Parathyroid adenoma (tissue), 2 donors: ENCODE data around the gene CDC42BPA.

ENCODE experiments used
- H2AFZ ChIP-seq: fragments of 300-600 bp; sonication (generic); one replicate; pipeline ENCODE4 v1.7.0; 2017; ENCODE audit warnings: antibody characterized with exemption, mild to moderate bottlenecking
- H3K27ac ChIP-seq: fragments of 300-600 bp; sonication (generic); one replicate; pipeline ENCODE4 v1.7.0; 2017
- H3K27me3 ChIP-seq: fragments of 300-600 bp; sonication (generic); one replicate; pipeline ENCODE4 v1.7.0; 2017; ENCODE audit warnings: low read length; ENCODE audit not compliant: control insufficient read depth, insufficient read depth
- H3K36me3 ChIP-seq: fragments of 300-600 bp; sonication (generic); one replicate; pipeline ENCODE4 v1.7.0; 2017; ENCODE audit warnings: low read length; ENCODE audit not compliant: control insufficient read depth, insufficient read depth
- H3K4me1 ChIP-seq: fragments of 300-600 bp; sonication (generic); one replicate; pipeline ENCODE4 v1.7.0; 2017; ENCODE audit warnings: control low read depth
- H3K4me2 ChIP-seq: fragments of 300-600 bp; sonication (generic); one replicate; pipeline ENCODE4 v1.7.0; 2017; ENCODE audit warnings: low read length
- H3K4me3 ChIP-seq: fragments of 300-600 bp; sonication (generic); one replicate; pipeline ENCODE4 v1.7.0; 2017; ENCODE audit warnings: low read depth, low read length
- H3K79me2 ChIP-seq: fragments of 300-600 bp; sonication (generic); one replicate; pipeline ENCODE4 v1.7.0; 2017; ENCODE audit warnings: control low read depth
- H3K9ac ChIP-seq: fragments of 300-600 bp; sonication (generic); one replicate; pipeline ENCODE4 v1.7.0; 2017; ENCODE audit warnings: mild to moderate bottlenecking
- H3K9me3 ChIP-seq: fragments of 300-600 bp; sonication (generic); one replicate; pipeline ENCODE4 v1.7.0; 2017; ENCODE audit warnings: low read length; ENCODE audit not compliant: control insufficient read depth
- CTCF ChIP-seq: fragments of 300-600 bp; sonication (generic); IDR thresholded peaks from one replicate; pipeline ENCODE4 v1.7.0; 2017; ENCODE audit warnings: antibody characterized with exemption, mild to moderate bottlenecking
- donor health status: primary hyperparathyroidism.

CDC42BPA gene

GRCh38 chr1:227197064-227197463 lies 121.2 kb downstream of the CDC42BPA start:
- Histone ChIP-seq H3K4me2 (no peak overlapping the region), H3K79me2 (no peaks in the 10 kb centered on the region), H3K27me3 (no peaks in the 10 kb centered on the region), H2AFZ (no peak overlapping the region), H3K27ac (no peak overlapping the region), H3K9me3 (no peaks in the 10 kb centered on the region), H3K9ac (no peak overlapping the region), H3K4me1 (no peaks in the 10 kb centered on the region), H3K4me3 (no peak overlapping the region), H3K36me3 (no peaks in the 10 kb centered on the region)
- TF ChIP-seq CTCF: no peak

GRCh38 chr1:227192163-227192562 lies 126.1 kb downstream of the CDC42BPA start:
- Histone ChIP-seq H3K9ac (no peak overlapping the region), H3K27me3 (no peaks in the 10 kb centered on the region), H3K36me3 (no peaks in the 10 kb centered on the region), H3K79me2 (no peaks in the 10 kb centered on the region), H2AFZ (no peak overlapping the region), H3K27ac (no peak overlapping the region), H3K4me3 (no peak overlapping the region), H3K4me1 (no peaks in the 10 kb centered on the region), H3K4me2 (no peak overlapping the region), H3K9me3 (no peaks in the 10 kb centered on the region)
- TF ChIP-seq CTCF: no peak

- Histone ChIP-seq H2AFZ (no peak overlapping the region), H3K9me3 (no peaks in the 10 kb centered on the region), H3K36me3 (no peaks in the 10 kb centered on the region), H3K27ac (no peak overlapping the region), H3K9ac (no peak overlapping the region), H3K4me2 (no peak overlapping the region), H3K4me3 (no peak overlapping the region), H3K27me3 (no peaks in the 10 kb centered on the region), H3K4me1 (no peaks in the 10 kb centered on the region), H3K79me2 (no peaks in the 10 kb centered on the region)
- no peak for TF ChIP-seq CTCF
Observed at GRCh38 chr1:227191607-227192006, 126.7 kb downstream of the CDC42BPA start.

GRCh38 chr1:227190321-227190720 lies 128.0 kb downstream of the CDC42BPA start:
- Histone ChIP-seq H3K9me3 (no peaks in the 10 kb centered on the region), H3K9ac (no peak overlapping the region), H3K36me3 (no peaks in the 10 kb centered on the region), H3K4me3 (no peak overlapping the region), H3K4me1 (no peaks in the 10 kb centered on the region), H3K4me2 (no peak overlapping the region), H3K27me3 (no peaks in the 10 kb centered on the region), H2AFZ (no peak overlapping the region), H3K27ac (no peak overlapping the region), H3K79me2 (no peaks in the 10 kb centered on the region)
- TF ChIP-seq CTCF: no peak

GRCh38 chr1:227185291-227185690 lies 133.0 kb downstream of the CDC42BPA start:
- no peaks in the 10 kb centered on the region for H3K79me2 ChIP-seq
- no peaks in the 10 kb centered on the region for H3K4me1 ChIP-seq
- H2AFZ ChIP-seq: no peak overlapping the region
- H3K36me3 ChIP-seq: no peaks in the 10 kb centered on the region
- no peak overlapping the region for H3K4me3 ChIP-seq
- no peak for TF ChIP-seq CTCF
- no peaks in the 10 kb centered on the region for H3K27me3 ChIP-seq
- H3K4me2 ChIP-seq: no peak overlapping the region
- no peaks in the 10 kb centered on the region for H3K9me3 ChIP-seq
- no peak overlapping the region for H3K9ac ChIP-seq
- H3K27ac ChIP-seq: no peak overlapping the region
